Spleen (tissue), 11 donors: ENCODE results near the gene GDPD3. TPM values are rescaled to one million over a fixed set of nuclear protein-coding genes. Genes with fewer than 3 reads are reported as not detected.
"Not testable (repeated sequence)": the region's sequence is repeated elsewhere in the genome, so short reads cannot be mapped to it uniquely, and the experiment has no call there.

Source experiments
- DNase-seq: peaks from one replicate; pipeline ENCODE4 v3.0.0-alpha.2; 2020
- H3K27ac ChIP-seq, 8 donors: fragments of 200-600 bp; sonication (generic) in 7 of 8; 1 replicate in 4 of 8; 2 replicates in 4 of 8; pipeline versions ENCODE4 v1.5.0 to v1.8.0; 2016 to 2021; ENCODE audit warnings: inconsistent platforms in 4 of 8, mild to moderate bottlenecking in 4 of 8, moderate library complexity in 1 of 8
- H3K27me3 ChIP-seq, 7 donors: fragments of 200-600 bp; sonication (generic) in 6 of 7; replicated peaks in 1 of 7; 1 replicate in 4 of 7; 2 replicates in 3 of 7; pipeline versions ENCODE4 v1.5.0 to v1.8.0; 2016 to 2021; ENCODE audit warnings: inconsistent platforms in 3 of 7, mild to moderate bottlenecking in 1 of 7
- H3K36me3 ChIP-seq, 6 donors: fragments of 200-600 bp; sonication (generic) in 5 of 6; 1 replicate in 4 of 6; 2 replicates in 2 of 6; pipeline versions ENCODE4 v1.5.0 to v1.8.0; 2016 to 2021; ENCODE audit warnings: inconsistent platforms in 2 of 6
- H3K4me1 ChIP-seq, 6 donors: fragments of 200-600 bp; sonication (generic) in 5 of 6; 1 replicate in 3 of 6; 2 replicates in 3 of 6; pipeline versions ENCODE4 v1.5.0 to v1.8.0; 2016 to 2021; ENCODE audit warnings: inconsistent platforms in 3 of 6
- H3K4me3 ChIP-seq, 8 donors: fragments of 200-600 bp; sonication (generic) in 7 of 8; 1 replicate in 4 of 8; 2 replicates in 4 of 8; pipeline versions ENCODE4 v1.5.0 to v1.8.0; 2016 to 2021; ENCODE audit warnings: inconsistent platforms in 4 of 8, mild to moderate bottlenecking in 4 of 8, moderate library complexity in 2 of 8
- H3K9me3 ChIP-seq, 8 donors: fragments of 200-600 bp; sonication (generic) in 7 of 8; 1 replicate in 4 of 8; 2 replicates in 4 of 8; pipeline versions ENCODE4 v1.5.0 to v1.8.0; 2016 to 2021; ENCODE audit warnings: inconsistent platforms in 4 of 8
- POLR2A ChIP-seq, 3 donors: fragments of 450-650 bp; IDR thresholded peaks; one replicate each; pipeline ENCODE4 v1.5.1; 2017; ENCODE audit warnings: antibody characterized with exemption in 3 of 3, mild to moderate bottlenecking in 1 of 3
- POLR2AphosphoS5 ChIP-seq, 3 donors: sonication (generic); formaldehyde crosslinking; IDR thresholded peaks; one replicate each; pipeline ENCODE4 v1.5.1; 2017; ENCODE audit warnings: antibody characterized with exemption in 3 of 3
- WGBS, 5 donors: extraction: QIAGEN DNeasy Blood & Tissue Kit in 3 of 5; methylation state at CpG; one replicate each; pipeline versions ENCODE4 v1.1.5 to v1.1.7; 2013 to 2018; 5-methylcytosine and 5-hydroxymethylcytosine counted together
- intact Hi-C: fragments of 100-400 bp; cut with DNase I; formaldehyde crosslinking; loops from one replicate; pipeline ENCODE4 v1.15.0; 2023; ENCODE audit warnings: low total_unique reads
- polyA plus RNA-seq, 3 donors: library from polyadenylated mRNA; stranded (reverse); fragments of 200-250 nt; gene quantifications; one replicate each; pipeline ENCODE4 v1.2.1, GENCODE V29; 2013
- total RNA-seq, 7 donors: library from RNA; depleted of rRNA in 3 of 7; stranded (reverse); fragments of >200 nt in 3 of 7; fragmentation: NEBNext Ultra II Directional in 4 of 7; extraction: Animal tissue kit (Norgen Biotek cat#: 25700) in 4 of 7; gene quantifications; one replicate each; pipeline versions ENCODE4 v1.1.0 to v1.2.1, GENCODE V29; 2016 to 2021
- TF ChIP-seq, protein P1 (sequence below), 11 experiments: fragments of 200-600 bp in 7 of 11; fragments of 450-650 bp in 4 of 11; sonication (generic) in 4 of 11; IDR thresholded peaks in 8 of 11; conservative IDR thresholded peaks in 3 of 11; 1 replicate in 7 of 11; 2 replicates in 4 of 11; pipeline versions ENCODE4 v1.4.0 to v1.8.0; 2016 to 2021; ENCODE audit warnings: antibody characterized with exemption in 11 of 11, inconsistent platforms in 4 of 11, mild to moderate bottlenecking in 1 of 11
- donor health status: healthy with polysubstance abuse.
- donor health status: DM: no; HTN: no; CAD: no; lungs with moderate emphysema.
- donor health status: DM: no; HTN: no; CAD: no.
- donor health status: Bipolar disorder and iron deficiency.
- donor health status: healthy.
- donor health status: DM: no; HTN: no; CAD: no.
- donor health status: DM: yes; HTN: yes; CAD: no.

GDPD3 gene
- total and polyA plus RNA-seq, 10 donors: 4.3 to 18.0 (median 10.7) TPM

DNA sequence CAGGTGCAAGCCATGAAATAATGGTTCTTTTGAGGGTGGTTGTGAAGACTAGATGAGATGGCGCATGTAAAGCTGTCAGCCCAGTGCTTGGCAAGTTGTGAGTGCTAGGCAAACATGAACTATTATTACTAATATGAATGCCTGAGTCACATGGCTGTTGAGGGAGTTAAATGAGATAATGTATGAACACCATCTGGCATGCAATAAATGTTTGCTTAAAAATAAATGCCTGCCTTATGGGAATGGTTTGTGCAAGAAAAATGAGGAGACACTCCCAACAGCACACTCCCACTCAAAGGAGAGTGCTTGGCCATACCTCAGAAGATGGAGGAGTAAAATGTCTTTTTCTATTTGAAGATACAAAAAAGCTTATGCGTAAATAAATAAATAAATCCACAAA, 6.1 kb upstream of the GDPD3 start:
- TF ChIP-seq, protein P1, sequence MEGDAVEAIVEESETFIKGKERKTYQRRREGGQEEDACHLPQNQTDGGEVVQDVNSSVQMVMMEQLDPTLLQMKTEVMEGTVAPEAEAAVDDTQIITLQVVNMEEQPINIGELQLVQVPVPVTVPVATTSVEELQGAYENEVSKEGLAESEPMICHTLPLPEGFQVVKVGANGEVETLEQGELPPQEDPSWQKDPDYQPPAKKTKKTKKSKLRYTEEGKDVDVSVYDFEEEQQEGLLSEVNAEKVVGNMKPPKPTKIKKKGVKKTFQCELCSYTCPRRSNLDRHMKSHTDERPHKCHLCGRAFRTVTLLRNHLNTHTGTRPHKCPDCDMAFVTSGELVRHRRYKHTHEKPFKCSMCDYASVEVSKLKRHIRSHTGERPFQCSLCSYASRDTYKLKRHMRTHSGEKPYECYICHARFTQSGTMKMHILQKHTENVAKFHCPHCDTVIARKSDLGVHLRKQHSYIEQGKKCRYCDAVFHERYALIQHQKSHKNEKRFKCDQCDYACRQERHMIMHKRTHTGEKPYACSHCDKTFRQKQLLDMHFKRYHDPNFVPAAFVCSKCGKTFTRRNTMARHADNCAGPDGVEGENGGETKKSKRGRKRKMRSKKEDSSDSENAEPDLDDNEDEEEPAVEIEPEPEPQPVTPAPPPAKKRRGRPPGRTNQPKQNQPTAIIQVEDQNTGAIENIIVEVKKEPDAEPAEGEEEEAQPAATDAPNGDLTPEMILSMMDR (IDR thresholded peaks at IDR 0.05 in 8 of 11, conservative IDR thresholded peaks at IDR 0.05 in 3 of 11): no peak
- no peak for TF ChIP-seq POLR2A (IDR thresholded peaks at IDR 0.05)
- TF ChIP-seq POLR2AphosphoS5 (IDR thresholded peaks at IDR 0.05): no peak
- Histone ChIP-seq H3K9me3 (no peaks in the 10 kb centered on the region), H3K27ac (peak overlapping the region in 1 of 8 donors; percentile 93), H3K27me3 (no peaks in the 10 kb centered on the region), H3K4me1 (peaks cover 12 to 54% (median 36%) of the 10 kb centered on the region in 6 donors), H3K36me3 (peaks cover 0 to 72% (median 43%) of the 10 kb centered on the region in 6 donors), H3K4me3 (no peak overlapping the region)
- intact Hi-C loops: no loop called here
- WGBS, 5 donors: 94 to 100% (median 96%) methylated on average over 2 of the region's 2 CpGs
- DNase-seq: no peak

DNA sequence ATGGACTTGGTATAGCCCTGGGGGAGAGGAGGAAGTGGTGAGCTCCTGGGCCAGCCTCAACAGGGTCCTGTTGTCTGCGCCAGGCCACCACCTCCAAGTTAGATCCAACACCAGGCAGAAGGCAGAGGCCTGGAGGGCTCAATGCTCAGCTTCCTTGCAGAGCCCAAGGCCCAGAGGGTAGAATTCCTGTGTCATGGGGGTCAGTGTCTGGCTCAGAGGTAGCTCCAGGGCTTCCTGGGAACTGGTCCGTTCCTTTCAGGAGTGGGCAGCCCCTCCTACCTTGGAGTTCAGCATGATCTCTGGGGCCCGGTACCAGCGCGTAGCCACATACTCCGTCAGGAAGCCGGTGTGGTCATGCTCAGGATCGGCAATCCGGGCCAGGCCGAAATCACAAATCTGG, 4.4 kb upstream of the GDPD3 start:
- H3K27ac ChIP-seq: no peak overlapping the region
- H3K9me3 ChIP-seq: no peaks in the 10 kb centered on the region
- DNase-seq: no peak
- H3K27me3 ChIP-seq: no peaks in the 10 kb centered on the region
- intact Hi-C loops: no loop called here
- H3K4me3 ChIP-seq: no peak overlapping the region
- peaks cover 0 to 89% (median 51%) of the 10 kb centered on the region in 6 donors for H3K36me3 ChIP-seq
- TF ChIP-seq, protein P1 (IDR thresholded peaks at IDR 0.05 in 8 of 11, conservative IDR thresholded peaks at IDR 0.05 in 3 of 11): no peak
- TF ChIP-seq POLR2A (IDR thresholded peaks at IDR 0.05) (no peak), POLR2AphosphoS5 (IDR thresholded peaks at IDR 0.05) (no peak)
- H3K4me1 ChIP-seq: peaks cover 12 to 56% (median 36%) of the 10 kb centered on the region in 6 donors
- WGBS, 5 donors: 89 to 98% (median 96%) methylated on average over 7 to 10 of the region's 10 CpGs

DNA sequence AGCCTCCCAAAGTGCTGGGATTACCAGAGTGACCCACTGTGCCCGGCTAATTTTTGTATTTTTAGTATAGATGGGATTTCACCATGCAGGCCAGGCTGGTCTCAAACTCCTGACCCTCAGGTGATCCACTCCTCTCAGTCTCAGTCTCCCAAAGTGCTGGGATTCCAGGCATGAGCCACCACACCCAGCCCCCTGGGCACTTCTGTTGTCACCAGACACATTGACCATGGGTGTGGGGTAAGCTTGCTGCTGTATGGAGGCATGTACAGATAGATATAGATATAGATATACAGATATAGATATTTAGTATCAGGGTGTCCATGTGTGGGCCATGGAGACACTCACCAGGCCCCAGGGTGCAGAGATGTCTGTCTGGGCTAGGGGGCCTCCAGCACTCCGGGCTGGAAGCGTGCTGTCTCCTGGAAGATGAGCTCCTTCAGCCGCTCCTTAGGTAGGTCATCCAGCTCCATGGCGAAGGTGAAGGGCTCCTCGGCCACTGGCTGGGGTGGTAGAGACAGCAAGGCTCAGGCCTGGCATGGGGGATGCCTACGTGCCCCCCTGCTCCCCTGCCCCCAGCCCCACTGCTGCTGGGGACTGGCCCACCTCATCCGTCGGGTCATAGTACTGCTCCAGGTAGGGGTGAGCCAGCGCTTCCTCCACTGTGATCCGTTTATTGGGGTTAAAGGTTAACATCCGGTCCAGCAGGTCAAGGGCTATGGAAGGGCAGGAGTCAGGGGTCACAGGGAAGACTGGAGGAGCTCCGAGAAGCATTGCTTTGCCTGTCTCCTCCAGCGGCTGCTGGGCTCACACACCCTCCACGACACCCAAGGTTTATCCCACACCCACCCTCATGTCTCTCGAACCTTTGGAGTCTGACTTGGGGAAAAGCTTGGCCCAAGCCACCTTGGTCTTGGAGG, 3.2 kb upstream of the GDPD3 start:
- Histone ChIP-seq H3K27me3 (no peaks in the 10 kb centered on the region), H3K9me3 (no peaks in the 10 kb centered on the region), H3K4me1 (peaks cover 9 to 53% (median 27%) of the 10 kb centered on the region in 6 donors), H3K36me3 (peaks cover 0 to 100% (median 58%) of the 10 kb centered on the region in 6 donors), H3K27ac (no peak overlapping the region), H3K4me3 (no peak overlapping the region)
- intact Hi-C loops: no loop called here
- no peak for DNase-seq
- WGBS, 5 donors: 89 to 95% (median 91%) methylated on average over 8 to 16 of the region's 16 CpGs
- TF ChIP-seq POLR2AphosphoS5 (IDR thresholded peaks at IDR 0.05) (no peak), POLR2A (IDR thresholded peaks at IDR 0.05) (no peak)
- TF ChIP-seq, protein P1 (IDR thresholded peaks at IDR 0.05 in 8 of 11, conservative IDR thresholded peaks at IDR 0.05 in 3 of 11): no peak

DNA sequence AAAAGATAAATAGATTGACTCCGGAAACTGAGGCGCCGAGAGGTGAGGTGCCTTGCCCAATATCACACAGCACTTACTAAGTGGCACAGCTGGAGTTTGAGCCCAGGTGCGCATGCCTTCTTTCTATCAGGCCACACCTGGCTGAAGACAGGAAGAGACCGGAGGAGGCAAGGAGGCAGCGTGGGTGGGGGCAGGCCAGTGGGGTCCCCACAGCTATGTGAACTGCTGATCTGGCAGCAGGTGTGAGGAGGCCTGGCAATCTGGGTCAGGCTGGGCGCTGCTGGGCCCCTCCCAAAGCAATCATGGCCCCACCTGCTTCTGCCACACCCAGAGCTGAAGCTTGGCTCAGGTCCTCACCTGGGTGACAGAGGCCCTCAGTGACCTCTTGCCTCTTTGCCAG, 1.9 kb upstream of the GDPD3 start:
- DNase-seq: no peak
- WGBS, 5 donors: 76 to 90% (median 85%) methylated on average over 7 of the region's 7 CpGs
- peak overlapping the region in 5 of 8 donors; percentile 5 to 64 (median 34) for H3K27ac ChIP-seq
- intact Hi-C loops: no loop called here
- H3K36me3 ChIP-seq: peaks cover 0 to 100% (median 68%) of the 10 kb centered on the region in 6 donors
- H3K27me3 ChIP-seq: no peaks in the 10 kb centered on the region
- no peak overlapping the region for H3K4me3 ChIP-seq
- peaks cover 0 to 40% (median 14%) of the 10 kb centered on the region in 6 donors for H3K4me1 ChIP-seq
- TF ChIP-seq POLR2AphosphoS5 (IDR thresholded peaks at IDR 0.05) (peak; percentile 19 to 39 (median 37)), POLR2A (IDR thresholded peaks at IDR 0.05) (no peak)
- H3K9me3 ChIP-seq: no peaks in the 10 kb centered on the region

DNA sequence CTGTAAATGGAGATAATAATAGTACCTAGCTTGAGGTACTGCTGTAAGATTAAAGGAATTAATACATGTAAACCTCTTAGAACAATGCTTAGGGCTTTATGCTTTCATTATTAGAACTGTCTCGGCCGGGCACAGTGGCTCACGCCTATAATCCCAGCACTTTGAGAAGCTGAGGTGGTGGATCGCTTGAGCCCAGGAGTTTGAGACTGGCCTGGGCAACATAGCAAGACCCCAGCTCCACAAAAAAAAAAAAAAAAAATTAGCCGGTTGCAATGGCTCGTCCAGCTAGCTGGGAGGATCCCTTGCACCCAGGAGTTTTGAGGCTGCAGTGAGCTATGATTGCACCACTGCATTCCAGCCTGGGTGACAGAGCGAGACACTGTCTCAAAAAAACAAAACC, 1.5 kb upstream of the GDPD3 start:
- WGBS, 5 donors: 76 to 95% (median 91%) methylated on average over 7 of the region's 7 CpGs

More for the DNA sequence above, 1.5 kb upstream of the GDPD3 start:
- Histone ChIP-seq H3K36me3 (peaks cover 0 to 100% (median 69%) of the 10 kb centered on the region in 6 donors), H3K27ac (peak overlapping the region in 3 of 8 donors; percentile 5 to 34 (median 10)), H3K4me1 (peaks cover 0 to 36% (median 10%) of the 10 kb centered on the region in 6 donors)
- DNase-seq, intact Hi-C loops, H3K9me3 ChIP-seq, H3K4me3 ChIP-seq, H3K27me3 ChIP-seq: not testable (repeated sequence)
